Uterus (tissue), 4 donors: Measurements from ENCODE around the gene ASB2. TPM values are rescaled to one million over a fixed set of nuclear protein-coding genes. Genes with fewer than 3 reads are reported as not detected.
A peak's percentile ranks its signal among the peaks of the same experiment; 100 is the strongest.

Experiments
- DNase-seq, 2 donors: peaks; one replicate each; pipeline ENCODE4 v3.0.0-alpha.2; 2019 to 2020
- H3K27ac ChIP-seq, 2 donors: fragments of 200-600 bp; sonication (generic); 1 replicate in 1 of 2; 2 replicates in 1 of 2; pipeline ENCODE4 v1.5.1; 2016 to 2018
- H3K27me3 ChIP-seq, 2 donors: fragments of 200-600 bp; sonication (generic); one replicate each; pipeline ENCODE4 v1.5.1; 2018 to 2019; ENCODE audit warnings: control low read depth in 1 of 2
- H3K36me3 ChIP-seq, 2 donors: fragments of 200-600 bp; sonication (generic); one replicate each; pipeline ENCODE4 v1.5.1; 2019; ENCODE audit warnings: control low read depth in 1 of 2
- H3K4me1 ChIP-seq, 2 donors: fragments of 200-600 bp; sonication (generic); one replicate each; pipeline ENCODE4 v1.5.1; 2018 to 2019; ENCODE audit warnings: control low read depth in 1 of 2
- H3K4me3 ChIP-seq, 2 donors: fragments of 200-600 bp; sonication (generic); 1 replicate in 1 of 2; 2 replicates in 1 of 2; pipeline ENCODE4 v1.5.1; 2018 to 2019; ENCODE audit warnings: mild to moderate bottlenecking in 1 of 2
- H3K9me3 ChIP-seq, 2 donors: fragments of 200-600 bp; sonication (generic); one replicate each; pipeline ENCODE4 v1.5.1; 2019; ENCODE audit warnings: control low read depth in 1 of 2
- POLR2A ChIP-seq, 2 donors: fragments of 450-650 bp; IDR thresholded peaks; one replicate each; pipeline ENCODE4 v1.6.1; 2016; ENCODE audit warnings: antibody characterized with exemption in 2 of 2, mild to moderate bottlenecking in 1 of 2, moderate library complexity in 1 of 2
- intact Hi-C: fragments of 100-400 bp; cut with DNase I; formaldehyde crosslinking; loops from one replicate; pipeline ENCODE4 v1.15.1; 2023; ENCODE audit warnings: low total_unique reads
- total RNA-seq, 4 donors: library from RNA; depleted of rRNA in 3 of 4; stranded (reverse); fragments of >200 nt in 3 of 4; gene quantifications; one replicate each; pipeline versions ENCODE4 v1.1.0 to v1.2.4, GENCODE V29; 2014 to 2023
- TF ChIP-seq, protein P1 (sequence below), 4 experiments: fragments of 200-600 bp in 2 of 4; fragments of 450-650 bp in 2 of 4; sonication (generic) in 2 of 4; IDR thresholded peaks; one replicate each; pipeline ENCODE4 v1.5.1; 2016 to 2019; ENCODE audit warnings: antibody characterized with exemption in 4 of 4, mild to moderate bottlenecking in 2 of 4, moderate library complexity in 1 of 4
- donor health status: DM: yes; HTN: yes; CAD: no.

Gene ASB2
- total RNA-seq, 4 donors from 2014 or later, result 11.8 to 84.1 (median 21.0) TPM

DNA sequence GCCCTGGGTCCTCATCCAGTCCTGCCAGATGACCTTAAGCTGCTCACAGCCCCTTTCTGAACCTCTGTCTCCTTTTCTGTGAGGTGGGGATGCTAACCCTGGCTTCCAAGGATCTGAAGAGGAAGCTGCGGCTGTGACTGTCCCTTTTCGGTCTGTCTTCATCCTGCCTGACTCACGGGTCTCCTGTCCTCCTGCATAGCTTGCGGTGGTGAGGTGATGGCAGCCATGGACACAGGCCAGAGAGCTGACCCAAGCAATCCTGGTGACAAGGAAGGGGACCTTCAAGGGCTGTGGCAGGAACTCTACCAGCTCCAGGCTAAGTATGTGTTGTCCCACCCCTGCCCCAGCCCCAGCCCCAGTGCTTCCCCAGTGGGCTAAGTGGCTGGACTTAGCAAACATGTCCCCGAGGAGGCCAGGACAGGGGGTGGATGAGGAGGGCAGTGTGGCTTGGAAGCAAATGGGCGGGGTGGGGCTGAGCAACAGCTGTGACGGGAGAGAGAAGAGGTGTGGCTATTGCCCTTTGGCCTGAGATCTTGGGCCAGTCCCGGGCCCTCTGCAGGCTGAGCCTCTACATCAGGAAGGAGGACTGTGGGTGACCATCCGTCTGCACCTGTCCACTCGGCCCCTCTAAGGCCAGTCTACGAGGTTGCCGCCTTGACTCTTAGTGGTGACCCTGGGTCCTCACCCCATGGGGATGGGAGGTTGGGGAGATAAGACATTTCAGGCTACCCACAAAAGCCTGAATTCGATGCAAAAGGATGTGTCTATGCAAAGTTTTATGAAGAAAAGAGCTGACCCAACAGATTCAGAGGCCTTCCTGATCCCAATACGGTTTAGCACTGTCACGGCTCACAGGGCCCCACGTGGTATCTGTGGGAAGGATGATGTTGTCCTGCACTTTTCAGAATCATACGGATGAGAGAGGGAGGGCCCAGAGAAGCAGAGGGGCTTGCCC lies 21.8 kb upstream of the ASB2 start:
- intact Hi-C loops, result loop anchor here (2.0 kb wide), 1 partner anchor 55 kb away; no protein-coding TSS in a partner anchor
- no peaks in the 10 kb centered on the region for H3K9me3 ChIP-seq
- no peak for TF ChIP-seq POLR2A (IDR thresholded peaks at IDR 0.05)
- TF ChIP-seq, protein P1, sequence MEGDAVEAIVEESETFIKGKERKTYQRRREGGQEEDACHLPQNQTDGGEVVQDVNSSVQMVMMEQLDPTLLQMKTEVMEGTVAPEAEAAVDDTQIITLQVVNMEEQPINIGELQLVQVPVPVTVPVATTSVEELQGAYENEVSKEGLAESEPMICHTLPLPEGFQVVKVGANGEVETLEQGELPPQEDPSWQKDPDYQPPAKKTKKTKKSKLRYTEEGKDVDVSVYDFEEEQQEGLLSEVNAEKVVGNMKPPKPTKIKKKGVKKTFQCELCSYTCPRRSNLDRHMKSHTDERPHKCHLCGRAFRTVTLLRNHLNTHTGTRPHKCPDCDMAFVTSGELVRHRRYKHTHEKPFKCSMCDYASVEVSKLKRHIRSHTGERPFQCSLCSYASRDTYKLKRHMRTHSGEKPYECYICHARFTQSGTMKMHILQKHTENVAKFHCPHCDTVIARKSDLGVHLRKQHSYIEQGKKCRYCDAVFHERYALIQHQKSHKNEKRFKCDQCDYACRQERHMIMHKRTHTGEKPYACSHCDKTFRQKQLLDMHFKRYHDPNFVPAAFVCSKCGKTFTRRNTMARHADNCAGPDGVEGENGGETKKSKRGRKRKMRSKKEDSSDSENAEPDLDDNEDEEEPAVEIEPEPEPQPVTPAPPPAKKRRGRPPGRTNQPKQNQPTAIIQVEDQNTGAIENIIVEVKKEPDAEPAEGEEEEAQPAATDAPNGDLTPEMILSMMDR (IDR thresholded peaks at IDR 0.05), result no peak
- no peak overlapping the region for H3K27ac ChIP-seq
- no peak overlapping the region for H3K4me3 ChIP-seq
- H3K27me3 ChIP-seq, result no peaks in the 10 kb centered on the region
- H3K36me3 ChIP-seq, result no peaks in the 10 kb centered on the region
- H3K4me1 ChIP-seq, result no peaks in the 10 kb centered on the region
- no peak for DNase-seq

DNA sequence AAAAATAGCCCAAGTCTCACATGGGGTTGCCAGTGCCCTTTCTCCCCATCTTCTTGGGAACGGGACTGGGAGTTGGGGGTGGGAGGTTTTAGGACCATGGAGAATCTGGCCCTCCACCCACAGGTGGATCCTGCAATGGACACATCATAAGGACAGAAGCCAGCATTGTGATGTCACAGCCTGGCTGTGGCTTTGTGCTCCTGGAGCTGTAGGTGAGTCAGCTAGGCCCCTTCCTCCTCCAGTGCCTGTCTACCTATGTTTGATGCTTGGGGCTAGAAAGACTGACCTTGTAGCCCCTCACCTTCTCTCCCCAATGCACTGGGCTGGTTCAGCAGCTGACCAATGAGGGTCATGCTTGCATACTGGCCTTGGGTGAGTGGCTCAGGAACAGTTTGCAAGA lies 20.7 kb upstream of the ASB2 start, which contains the start of gene CCDC197:
Gene CCDC197, plus strand, starts transcription at position 220 of the 400 bp plus-strand sequence. CDS start 831 bp downstream, outside the sequence.
- TF ChIP-seq POLR2A (IDR thresholded peaks at IDR 0.05), result no peak
- TF ChIP-seq, protein P1 (IDR thresholded peaks at IDR 0.05), result no peak
- H3K4me1 ChIP-seq, result no peaks in the 10 kb centered on the region
- H3K4me3 ChIP-seq, result no peak within 1 kb of the TSS
- H3K27ac ChIP-seq, result peak within 1 kb of the TSS in 1 of 2 donors; percentile 69
- H3K27me3 ChIP-seq, result no peaks in the 10 kb centered on the region
- no peaks in the 10 kb centered on the region for H3K9me3 ChIP-seq
- intact Hi-C loops, result no loop called here
- DNase-seq, result no peak
- no peaks in the 10 kb centered on the region for H3K36me3 ChIP-seq

- Histone ChIP-seq H3K36me3 (no peaks in the 10 kb centered on the region), H3K9me3 (no peaks in the 10 kb centered on the region), H3K27ac (peak overlapping the region in 1 of 2 donors; percentile 69), H3K4me3 (no peak overlapping the region), H3K4me1 (no peaks in the 10 kb centered on the region), H3K27me3 (no peaks in the 10 kb centered on the region)
- DNase-seq, result no peak
- TF ChIP-seq POLR2A (IDR thresholded peaks at IDR 0.05), result no peak
- TF ChIP-seq, protein P1 (IDR thresholded peaks at IDR 0.05), result no peak
- intact Hi-C loops, result no loop called here
Observed at GRCh38 chr14:93996130-93996695, 19.8 kb upstream of the ASB2 start.

DNA sequence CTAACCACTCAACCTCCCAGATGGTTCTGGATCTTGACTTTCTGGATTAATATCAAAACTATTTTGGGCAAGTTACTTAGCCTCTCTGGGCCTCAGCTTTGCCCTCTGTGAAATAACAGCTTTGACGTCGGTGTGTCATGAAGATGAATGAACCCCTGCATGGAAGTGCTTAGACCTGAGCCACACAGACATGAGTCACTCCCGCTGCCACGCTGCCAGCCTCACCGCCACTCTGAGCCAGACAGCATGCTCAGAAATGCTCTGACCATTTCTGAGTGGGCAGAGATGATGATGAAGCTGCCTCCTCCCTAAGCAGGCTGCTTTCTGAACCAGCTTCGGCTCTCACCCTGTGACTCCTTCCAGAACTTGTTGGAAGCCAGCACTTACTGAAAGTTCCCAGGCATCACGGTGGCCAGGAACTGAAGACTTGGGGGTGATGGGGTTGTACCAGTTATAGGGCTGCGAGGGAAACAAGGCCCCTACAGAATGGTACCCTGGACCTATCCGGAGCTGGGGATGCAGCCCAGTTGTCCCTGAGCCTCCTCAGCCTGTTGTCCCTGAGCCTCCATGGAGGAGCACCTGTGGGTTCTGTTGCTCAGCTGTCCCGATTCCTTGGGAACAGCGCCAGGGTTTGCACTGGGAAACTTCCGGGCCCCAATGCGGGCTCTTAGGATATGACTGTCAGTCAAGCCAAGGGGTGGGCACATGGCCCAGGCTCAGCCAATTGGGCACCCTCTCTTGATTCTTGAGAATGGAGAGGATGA lies 18.7 kb upstream of the ASB2 start:
- intact Hi-C loops, result no loop called here
- H3K36me3 ChIP-seq, result no peaks in the 10 kb centered on the region
- peak; percentile 59 to 66 for DNase-seq
- H3K9me3 ChIP-seq, result no peaks in the 10 kb centered on the region
- H3K27ac ChIP-seq, result peak overlapping the region in 1 of 2 donors; percentile 69
- no peaks in the 10 kb centered on the region for H3K4me1 ChIP-seq
- TF ChIP-seq POLR2A (IDR thresholded peaks at IDR 0.05), result no peak
- TF ChIP-seq, protein P1 (IDR thresholded peaks at IDR 0.05), result no peak
- H3K27me3 ChIP-seq, result no peaks in the 10 kb centered on the region
- H3K4me3 ChIP-seq, result no peak overlapping the region
